ENCODE results near the gene TNFRSF14. TPM values are rescaled to one million over a fixed set of nuclear protein-coding genes. Genes with fewer than 3 reads are reported as not detected.
A peak's percentile ranks its signal among the peaks of the same experiment; 100 is the strongest.

The TNFRSF14 gene
- total and polyA plus RNA-seq, 9 of the 15 experiments (the other 6 are each of a cell fraction or from before 2014, with no cell fraction given) = 0.11 to 2.3 (median 0.68) TPM; not detected in 2

DNA sequence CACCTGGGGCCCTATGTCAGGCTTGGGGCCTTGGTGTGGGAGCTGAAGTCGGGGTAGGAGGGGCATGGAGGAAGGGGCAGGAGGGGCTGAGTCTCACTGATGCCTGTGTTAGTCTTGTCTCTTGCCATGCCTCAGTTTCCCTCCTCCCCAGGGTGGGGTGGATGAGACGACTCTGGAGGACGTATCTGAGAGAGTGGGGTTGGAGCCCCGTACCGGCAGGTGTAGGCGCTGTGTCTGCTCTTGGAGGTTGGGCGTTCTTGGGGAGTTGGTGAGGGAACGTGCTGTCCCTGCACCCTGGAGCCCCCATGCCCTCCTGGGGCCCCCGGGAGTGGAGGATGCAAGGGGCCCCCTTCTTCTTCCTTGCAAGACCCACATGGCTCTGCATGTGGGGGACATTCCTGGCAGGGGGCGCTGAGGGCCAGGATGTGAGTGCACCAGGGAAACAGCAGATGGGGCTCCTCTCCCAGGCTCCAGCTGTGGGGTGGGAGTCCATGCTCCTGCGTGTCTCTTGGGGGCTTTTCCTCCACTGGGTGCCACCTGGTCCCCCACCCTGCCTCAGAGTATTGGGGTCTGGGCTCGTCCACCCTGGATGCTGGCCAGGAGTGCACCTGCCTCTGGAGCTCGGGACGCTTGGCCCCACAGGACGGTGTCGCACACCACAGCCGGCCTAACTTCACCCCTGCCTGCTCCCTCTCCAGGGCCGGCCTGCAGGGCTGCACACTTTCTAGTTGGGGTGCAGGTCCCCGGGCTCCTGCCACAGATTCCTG, 1.4 kb upstream of the TNFRSF14 start (continued):
- TF ChIP-seq, protein P1, sequence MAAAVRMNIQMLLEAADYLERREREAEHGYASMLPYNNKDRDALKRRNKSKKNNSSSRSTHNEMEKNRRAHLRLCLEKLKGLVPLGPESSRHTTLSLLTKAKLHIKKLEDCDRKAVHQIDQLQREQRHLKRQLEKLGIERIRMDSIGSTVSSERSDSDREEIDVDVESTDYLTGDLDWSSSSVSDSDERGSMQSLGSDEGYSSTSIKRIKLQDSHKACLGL (CRISPR knock-in tag; IDR thresholded peaks at IDR 0.05; ENCODE audit: borderline replicate concordance, poor library complexity, severe bottlenecking) = no peak
- TF ChIP-seq MEF2A (IDR thresholded peaks at IDR 0.05; ENCODE audit: control insufficient read depth, low read depth, low read length) (no peak), PCBP1 (IDR thresholded peaks at IDR 0.05; ENCODE audit: low read depth, low read length, poor library complexity, severe bottlenecking) (no peak), ZEB2 (IDR thresholded peaks at IDR 0.05) (no peak), EP400 (IDR thresholded peaks at IDR 0.05) (no peak), CC2D1A (IDR thresholded peaks at IDR 0.05) (peak; percentile 50; the same call in 1 of the 2 replicates), STAG1 (CRISPR knock-in tag; IDR thresholded peaks at IDR 0.05; ENCODE audit: borderline replicate concordance) (peak; percentile 68; the same call in 1 of the 2 replicates), EP300 (IDR thresholded peaks at IDR 0.05; ENCODE audit: low read length) (no peak), RB1 (IDR thresholded peaks at IDR 0.05; ENCODE audit: low read depth) (peak; percentile 18; the same call in 1 of the 2 replicates), CHD4 (IDR thresholded peaks at IDR 0.05; ENCODE audit: insufficient read depth, insufficient replicate concordance, low read depth, low read length, poor library complexity, severe bottlenecking) (no peak), ZNF24 (IDR thresholded peaks at IDR 0.05) (no peak), NCOA2 (IDR thresholded peaks at IDR 0.05; ENCODE audit: partially characterized antibody in 2 of 2) (no peak)
- TF ChIP-seq, protein P2, sequence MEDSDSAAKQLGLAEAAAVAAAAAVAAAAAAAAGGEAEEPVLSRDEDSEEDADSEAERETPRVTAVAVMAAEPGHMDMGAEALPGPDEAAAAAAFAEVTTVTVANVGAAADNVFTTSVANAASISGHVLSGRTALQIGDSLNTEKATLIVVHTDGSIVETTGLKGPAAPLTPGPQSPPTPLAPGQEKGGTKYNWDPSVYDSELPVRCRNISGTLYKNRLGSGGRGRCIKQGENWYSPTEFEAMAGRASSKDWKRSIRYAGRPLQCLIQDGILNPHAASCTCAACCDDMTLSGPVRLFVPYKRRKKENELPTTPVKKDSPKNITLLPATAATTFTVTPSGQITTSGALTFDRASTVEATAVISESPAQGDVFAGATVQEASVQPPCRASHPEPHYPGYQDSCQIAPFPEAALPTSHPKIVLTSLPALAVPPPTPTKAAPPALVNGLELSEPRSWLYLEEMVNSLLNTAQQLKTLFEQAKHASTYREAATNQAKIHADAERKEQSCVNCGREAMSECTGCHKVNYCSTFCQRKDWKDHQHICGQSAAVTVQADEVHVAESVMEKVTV (CRISPR knock-in tag; IDR thresholded peaks at IDR 0.05) = 0 out of 2 replicates have a peak, but pooled peaks have one; percentile 35
- TF ChIP-seq, protein P3, sequence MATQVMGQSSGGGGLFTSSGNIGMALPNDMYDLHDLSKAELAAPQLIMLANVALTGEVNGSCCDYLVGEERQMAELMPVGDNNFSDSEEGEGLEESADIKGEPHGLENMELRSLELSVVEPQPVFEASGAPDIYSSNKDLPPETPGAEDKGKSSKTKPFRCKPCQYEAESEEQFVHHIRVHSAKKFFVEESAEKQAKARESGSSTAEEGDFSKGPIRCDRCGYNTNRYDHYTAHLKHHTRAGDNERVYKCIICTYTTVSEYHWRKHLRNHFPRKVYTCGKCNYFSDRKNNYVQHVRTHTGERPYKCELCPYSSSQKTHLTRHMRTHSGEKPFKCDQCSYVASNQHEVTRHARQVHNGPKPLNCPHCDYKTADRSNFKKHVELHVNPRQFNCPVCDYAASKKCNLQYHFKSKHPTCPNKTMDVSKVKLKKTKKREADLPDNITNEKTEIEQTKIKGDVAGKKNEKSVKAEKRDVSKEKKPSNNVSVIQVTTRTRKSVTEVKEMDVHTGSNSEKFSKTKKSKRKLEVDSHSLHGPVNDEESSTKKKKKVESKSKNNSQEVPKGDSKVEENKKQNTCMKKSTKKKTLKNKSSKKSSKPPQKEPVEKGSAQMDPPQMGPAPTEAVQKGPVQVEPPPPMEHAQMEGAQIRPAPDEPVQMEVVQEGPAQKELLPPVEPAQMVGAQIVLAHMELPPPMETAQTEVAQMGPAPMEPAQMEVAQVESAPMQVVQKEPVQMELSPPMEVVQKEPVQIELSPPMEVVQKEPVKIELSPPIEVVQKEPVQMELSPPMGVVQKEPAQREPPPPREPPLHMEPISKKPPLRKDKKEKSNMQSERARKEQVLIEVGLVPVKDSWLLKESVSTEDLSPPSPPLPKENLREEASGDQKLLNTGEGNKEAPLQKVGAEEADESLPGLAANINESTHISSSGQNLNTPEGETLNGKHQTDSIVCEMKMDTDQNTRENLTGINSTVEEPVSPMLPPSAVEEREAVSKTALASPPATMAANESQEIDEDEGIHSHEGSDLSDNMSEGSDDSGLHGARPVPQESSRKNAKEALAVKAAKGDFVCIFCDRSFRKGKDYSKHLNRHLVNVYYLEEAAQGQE (IDR thresholded peaks at IDR 0.05; ENCODE audit: borderline replicate concordance) = peak; percentile 80
- TF ChIP-seq, protein P3 (CRISPR knock-in tag; IDR thresholded peaks at IDR 0.05; ENCODE audit: low read depth) = no peak
- TF ChIP-seq, protein P4, sequence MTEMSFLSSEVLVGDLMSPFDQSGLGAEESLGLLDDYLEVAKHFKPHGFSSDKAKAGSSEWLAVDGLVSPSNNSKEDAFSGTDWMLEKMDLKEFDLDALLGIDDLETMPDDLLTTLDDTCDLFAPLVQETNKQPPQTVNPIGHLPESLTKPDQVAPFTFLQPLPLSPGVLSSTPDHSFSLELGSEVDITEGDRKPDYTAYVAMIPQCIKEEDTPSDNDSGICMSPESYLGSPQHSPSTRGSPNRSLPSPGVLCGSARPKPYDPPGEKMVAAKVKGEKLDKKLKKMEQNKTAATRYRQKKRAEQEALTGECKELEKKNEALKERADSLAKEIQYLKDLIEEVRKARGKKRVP (CRISPR knock-in tag; IDR thresholded peaks at IDR 0.05) = no peak
